GM21737 (cell line): Measurements from ENCODE around the gene DENND2D.

Experiments used
- ATAC-seq: cut with Tn5 transposase; IDR thresholded peaks from one replicate; pipeline ENCODE4 v1.9.1; 2021; ENCODE audit warnings: mild to moderate bottlenecking, moderate library complexity; ENCODE audit not compliant: unreplicated experiment

DENND2D gene

DNA sequence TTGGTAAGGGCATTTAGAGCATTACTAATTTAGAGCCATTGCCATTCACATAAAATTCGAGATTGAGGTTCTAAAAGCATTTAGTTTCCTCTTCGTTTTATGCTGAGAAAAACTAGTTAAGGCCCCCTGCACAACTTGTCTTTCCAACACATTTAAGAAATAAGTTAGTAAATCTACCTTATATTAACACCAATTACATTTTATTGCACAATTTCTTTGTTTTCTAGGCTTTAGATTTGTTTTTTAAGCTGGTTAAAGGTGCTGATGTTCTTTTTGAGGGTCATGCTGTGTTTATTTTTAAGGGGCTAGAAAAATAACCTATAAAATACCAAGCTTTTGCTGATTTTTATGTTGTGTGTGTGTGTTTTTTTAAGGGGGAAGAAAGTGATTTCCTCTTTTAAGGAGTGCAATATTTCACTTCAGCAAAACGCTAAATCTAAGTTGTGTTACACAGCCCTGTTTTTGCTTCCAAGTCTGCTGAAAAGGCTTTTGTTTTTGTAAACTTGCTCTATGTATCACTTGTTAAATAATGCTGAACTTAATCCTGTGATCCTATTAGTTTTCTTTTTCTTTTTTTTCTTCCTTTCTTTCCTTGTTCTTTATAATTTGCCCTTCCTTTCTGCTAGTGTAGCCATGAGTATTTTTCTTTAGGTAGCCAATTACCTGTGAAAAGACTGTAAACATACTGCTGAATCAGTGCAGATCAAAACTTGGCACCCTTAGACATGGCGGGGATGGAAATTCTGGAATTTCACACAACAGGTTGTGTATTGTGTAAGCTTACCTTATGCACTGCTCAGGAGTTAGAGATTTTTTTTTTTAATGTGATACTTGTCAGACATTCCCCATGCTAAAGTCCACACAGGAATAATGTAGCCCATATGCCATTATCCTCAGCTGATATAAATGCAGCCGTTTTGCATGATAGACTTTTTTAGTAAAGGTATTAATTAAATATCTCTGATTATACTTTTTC lies 58.9 kb downstream of the DENND2D start:
- ATAC-seq, result no peak

DNA sequence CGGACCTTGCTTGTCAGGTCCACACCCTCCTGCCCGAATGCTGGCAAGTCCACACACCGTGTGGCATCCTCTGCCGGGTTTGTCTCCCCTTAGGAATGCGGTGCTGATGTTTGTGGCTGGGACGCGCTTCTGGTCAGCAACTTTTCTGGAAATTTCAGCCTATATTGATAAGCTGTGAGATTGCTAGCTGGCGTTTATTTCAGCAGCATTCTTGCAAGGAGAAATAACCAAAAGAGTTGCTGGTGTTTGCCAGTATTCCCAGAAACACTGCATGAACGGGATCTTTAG lies 59.8 kb downstream of the DENND2D start:
- ATAC-seq, result no peak

GRCh38 chr1:111139956-111140679 lies 60.3 kb downstream of the DENND2D start, which contains the start of the genes CEPT1 and DRAM2:
Gene CEPT1, plus strand, starts transcription at chr1:111140223. Its CDS starts 7,492 bp downstream, at chr1:111147715.
Gene DRAM2, minus strand, starts transcription at chr1:111140093. Its CDS starts 8,539 bp downstream, at chr1:111131554.
- ATAC-seq, result peak; percentile 63

DNA sequence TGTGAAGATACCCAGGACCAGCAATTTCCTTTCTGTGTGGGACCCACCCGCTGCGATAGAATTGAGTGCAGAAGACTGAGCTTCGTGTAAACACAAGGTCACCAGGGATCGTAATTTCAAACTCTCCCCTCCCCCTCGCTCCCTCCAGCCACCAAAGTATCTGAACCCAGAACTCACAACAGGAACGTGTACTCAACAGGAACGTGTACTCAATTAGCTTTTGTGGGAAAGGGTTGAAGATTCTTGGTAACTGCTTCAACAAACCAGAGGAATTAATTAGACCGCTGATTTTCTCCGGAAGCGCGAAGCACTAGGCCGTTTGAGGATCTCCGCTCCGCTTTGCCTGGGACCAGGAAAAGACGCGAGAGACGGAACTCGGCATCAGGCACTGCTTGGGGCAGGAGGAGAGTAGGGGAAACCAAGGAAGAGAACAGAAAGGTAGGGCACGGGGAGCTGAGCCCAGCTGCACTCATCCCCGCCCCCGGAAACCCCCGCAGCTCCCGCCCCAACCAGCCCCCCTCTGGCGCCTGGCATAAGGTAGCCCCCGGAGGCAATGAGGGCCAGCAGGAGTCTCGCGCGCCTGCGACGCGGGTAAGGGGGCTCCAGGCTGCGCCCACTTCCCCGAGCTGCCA lies 61.0 kb downstream of the DENND2D start:
- peak; percentile 43 for ATAC-seq
